ENCODE results near the gene BRD1. TPM values are rescaled to one million over a fixed set of nuclear protein-coding genes. Genes with fewer than 3 reads are reported as not detected.

The BRD1 gene
- total RNA-seq, 1 donor from 2014 or later: 34.3 TPM

- Mint-ChIP-seq H3K9me3 (ENCODE audit: unreplicated experiment) (no peaks in the 10 kb centered on the region), H3K36me3 (ENCODE audit: unreplicated experiment) (peaks cover 32% of the 10 kb centered on the region), H3K4me1 (ENCODE audit: unreplicated experiment) (peaks cover 32% of the 10 kb centered on the region), H3K27ac (ENCODE audit: unreplicated experiment) (no peak overlapping the region), H3K4me3 (ENCODE audit: unreplicated experiment) (no peak overlapping the region), H3K27me3 (ENCODE audit: unreplicated experiment) (no peaks in the 10 kb centered on the region)
- TF ChIP-seq CTCF (IDR thresholded peaks at IDR 0.05): no peak
- no peak for DNase-seq (ENCODE audit: extremely low spot score, unreplicated experiment)
Measured at GRCh38 chr22:49812838-49813237, 14.8 kb downstream of the BRD1 start.

- no peak overlapping the region for H3K4me3 Mint-ChIP-seq (ENCODE audit: unreplicated experiment)
- H3K27ac Mint-ChIP-seq (ENCODE audit: unreplicated experiment): peak overlapping the region; percentile 19
- H3K4me1 Mint-ChIP-seq (ENCODE audit: unreplicated experiment): peaks cover 30% of the 10 kb centered on the region
- TF ChIP-seq CTCF (IDR thresholded peaks at IDR 0.05): no peak
- no peaks in the 10 kb centered on the region for H3K27me3 Mint-ChIP-seq (ENCODE audit: unreplicated experiment)
- H3K9me3 Mint-ChIP-seq (ENCODE audit: unreplicated experiment): no peaks in the 10 kb centered on the region
- H3K36me3 Mint-ChIP-seq (ENCODE audit: unreplicated experiment): peaks cover 30% of the 10 kb centered on the region
- no peak for DNase-seq (ENCODE audit: extremely low spot score, unreplicated experiment)
Measured at GRCh38 chr22:49811020-49811791, 16.5 kb downstream of the BRD1 start.

- H3K36me3 Mint-ChIP-seq (ENCODE audit: unreplicated experiment): peaks cover 27% of the 10 kb centered on the region
- no peak for DNase-seq (ENCODE audit: extremely low spot score, unreplicated experiment)
Measured at GRCh38 chr22:49810363-49811019, 17.2 kb downstream of the BRD1 start.

GRCh38 chr22:49807780-49808708, 19.6 kb downstream of the BRD1 start:
- DNase-seq (ENCODE audit: extremely low spot score, unreplicated experiment): no peak
- Mint-ChIP-seq H3K27ac (ENCODE audit: unreplicated experiment) (no peak overlapping the region), H3K27me3 (ENCODE audit: unreplicated experiment) (no peaks in the 10 kb centered on the region), H3K9me3 (ENCODE audit: unreplicated experiment) (no peaks in the 10 kb centered on the region), H3K4me3 (ENCODE audit: unreplicated experiment) (no peak overlapping the region), H3K36me3 (ENCODE audit: unreplicated experiment) (peaks cover 21% of the 10 kb centered on the region), H3K4me1 (ENCODE audit: unreplicated experiment) (peaks cover 24% of the 10 kb centered on the region)
- no peak for TF ChIP-seq CTCF (IDR thresholded peaks at IDR 0.05)

More at GRCh38 chr22:49810363-49811019, 17.2 kb downstream of the BRD1 start:
- no peak for TF ChIP-seq CTCF (IDR thresholded peaks at IDR 0.05)
- H3K9me3 Mint-ChIP-seq (ENCODE audit: unreplicated experiment): no peaks in the 10 kb centered on the region
- H3K27me3 Mint-ChIP-seq (ENCODE audit: unreplicated experiment): no peaks in the 10 kb centered on the region
- no peak overlapping the region for H3K4me3 Mint-ChIP-seq (ENCODE audit: unreplicated experiment)
- peak overlapping the region; percentile 19 for H3K27ac Mint-ChIP-seq (ENCODE audit: unreplicated experiment)
- peaks cover 32% of the 10 kb centered on the region for H3K4me1 Mint-ChIP-seq (ENCODE audit: unreplicated experiment)

Measured in osteocyte (in vitro differentiated cells).